HL-60 (cell line): ENCODE measurements around the gene CBFA2T2.

Experiments used
- CTCF ChIP-seq: IDR thresholded peaks from one replicate; pipeline ENCODE4 v1.5.1; 2011; ENCODE audit warnings: low read length, control low read depth, inconsistent platforms; ENCODE audit not compliant: insufficient read depth
- GABPA ChIP-seq: IDR thresholded peaks from 2 replicates; pipeline ENCODE4 v1.6.1; 2012; ENCODE audit warnings: low read depth
- POLR2AphosphoS5 ChIP-seq: IDR thresholded peaks from 2 replicates; pipeline ENCODE4 v1.6.1; 2012; ENCODE audit warnings: low read depth
- REST ChIP-seq: IDR thresholded peaks from 2 replicates; pipeline ENCODE4 v1.6.1; 2012; ENCODE audit warnings: low read depth; ENCODE audit not compliant: insufficient replicate concordance
- SPI1 ChIP-seq: IDR thresholded peaks from 2 replicates; pipeline ENCODE4 v1.6.1; 2012; ENCODE audit warnings: low read depth, mild to moderate bottlenecking, borderline replicate concordance

DNA sequence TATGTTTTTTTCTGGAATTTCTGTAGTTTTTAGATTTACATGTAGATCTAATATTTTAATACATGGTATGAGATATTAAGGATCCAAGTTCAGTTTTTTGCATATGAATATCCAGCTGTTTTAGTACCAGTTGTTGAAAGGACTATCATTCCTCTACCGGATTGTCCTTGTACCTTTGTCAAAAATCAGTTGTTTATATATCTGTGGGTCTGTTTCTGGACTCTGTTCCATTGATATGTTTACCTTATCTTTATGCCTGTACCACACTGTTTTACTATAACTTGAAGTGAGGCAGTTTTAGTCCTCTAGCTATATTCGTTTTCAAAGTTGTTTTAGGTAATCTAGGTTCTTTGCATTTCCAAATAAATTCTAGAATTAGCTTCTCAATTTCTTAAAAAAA, 47.7 kb downstream of the CBFA2T2 start:
- TF ChIP-seq CTCF (no peak), POLR2AphosphoS5 (no peak), REST (no peak), GABPA (no peak), SPI1 (no peak)
